H1 (cell line): Measurements from ENCODE around the gene ACAP1. TPM values are rescaled to one million over a fixed set of nuclear protein-coding genes. Genes with fewer than 3 reads are reported as not detected.

Experiments used
- ASH2L ChIP-seq: fragments of 200-600, 300-600 bp; sonication (generic); IDR thresholded peaks from one replicate; pipeline ENCODE4 v1.7.1; 2017; ENCODE audit warnings: low read length
- BACH1 ChIP-seq: IDR thresholded peaks from 2 replicates; pipeline ENCODE4 v1.6.1; 2012; ENCODE audit warnings: low read length, improper control_type of control experiment
- CTCF ChIP-seq, 3 experiments: IDR thresholded peaks; 1 replicate in 2 of 3; 2 replicates in 1 of 3; pipeline versions ENCODE4 v1.5.1 to v1.6.1; 2011; ENCODE audit warnings: low read length in 3 of 3, mild to moderate bottlenecking in 3 of 3, inconsistent platforms in 2 of 3, low read depth in 1 of 3, moderate library complexity in 1 of 3; ENCODE audit not compliant: insufficient read depth in 1 of 3; ENCODE audit errors: control extremely low read depth in 1 of 3
- EGR1 ChIP-seq: IDR thresholded peaks from 2 replicates; pipeline ENCODE4 v1.6.1; 2011; ENCODE audit warnings: low read depth, low read length, borderline replicate concordance
- GABPA ChIP-seq: IDR thresholded peaks from 2 replicates; pipeline ENCODE4 v1.6.1; 2011; ENCODE audit warnings: mild to moderate bottlenecking, low read length, moderate library complexity, borderline replicate concordance; ENCODE audit not compliant: insufficient read depth
- KDM4A ChIP-seq: IDR thresholded peaks from one replicate; pipeline ENCODE4 v1.7.1; 2012; ENCODE audit warnings: low read depth, mild to moderate bottlenecking, moderate library complexity, low read length, inconsistent platforms; ENCODE audit not compliant: severe bottlenecking
- PHF8 ChIP-seq: fragments of 200-600 bp; sonication (generic); conservative IDR thresholded peaks from 2 replicates; pipeline ENCODE4 v1.7.1; 2012; ENCODE audit warnings: low read depth, mild to moderate bottlenecking, inconsistent platforms, low read length, moderate library complexity
- POLR2A ChIP-seq, 2 experiments: IDR thresholded peaks; 1 replicate in 1 of 2; 2 replicates in 1 of 2; pipeline ENCODE4 v1.6.1; 2011; ENCODE audit warnings: low read depth in 2 of 2, low read length in 2 of 2, mild to moderate bottlenecking in 2 of 2; ENCODE audit errors: control extremely low read depth in 1 of 2
- RXRA ChIP-seq: IDR thresholded peaks from 2 replicates; pipeline ENCODE4 v1.6.1; 2011; ENCODE audit warnings: low read depth, mild to moderate bottlenecking, low read length, moderate library complexity; ENCODE audit not compliant: insufficient read depth
- SIN3A ChIP-seq, 2 experiments: IDR thresholded peaks in 1 of 2; conservative IDR thresholded peaks in 1 of 2; 2 replicates each; pipeline ENCODE4 v1.6.1; 2011 to 2012; ENCODE audit warnings: low read length in 2 of 2, improper control_type of control experiment in 1 of 2, low read depth in 1 of 2, mild to moderate bottlenecking in 1 of 2
- TAF1 ChIP-seq: IDR thresholded peaks from 2 replicates; pipeline ENCODE4 v1.6.1; 2011; ENCODE audit warnings: mild to moderate bottlenecking, low read depth, low read length
- TBP ChIP-seq: IDR thresholded peaks from 2 replicates; pipeline ENCODE4 v1.6.1; 2011; ENCODE audit warnings: low read depth, low read length, improper control_type of control experiment
- TCF12 ChIP-seq: IDR thresholded peaks from 2 replicates; pipeline ENCODE4 v1.6.1; 2011; ENCODE audit warnings: low read depth, mild to moderate bottlenecking, low read length
- polyA plus RNA-seq, 7 experiments: library from polyadenylated mRNA; depleted of rRNA in 3 of 7; stranded (reverse) in 5 of 7; unstranded in 2 of 7; fragments of >200 nt in 5 of 7; fragments of 200-250 nt in 2 of 7; gene quantifications; 1 replicate in 5 of 7; 2 replicates in 1 of 7; 4 replicates in 1 of 7; pipeline versions ENCODE4 v1.2.1 to v1.2.3, GENCODE V29; 2011 to 2013; ENCODE audit warnings: missing spikeins in 2 of 7, mixed read lengths in 2 of 7
- total RNA-seq: library from RNA; stranded (reverse); fragmentation: NEBNext Ultra II Directional; extraction: Animal tissue kit (Norgen Biotek cat#: 25700); gene quantifications from 2 replicates; pipeline ENCODE4 v1.2.1, GENCODE V29; 2021
- TF ChIP-seq, protein P1 (sequence below): IDR thresholded peaks from 2 replicates; pipeline ENCODE4 v1.6.1; 2011; ENCODE audit warnings: low read length, improper control_type of control experiment

The ACAP1 gene
- total and polyA plus RNA-seq, 2 of the 8 experiments (the other 6 are each of a cell fraction or from before 2014, with no cell fraction given): 11.9 to 45.1 TPM

- TF ChIP-seq GABPA (0 out of 2 replicates have a peak, but pooled peaks have one; percentile 44), ASH2L (peak; percentile 49), CTCF (IDR thresholded peaks at IDR 0.05; ENCODE audit: control extremely low read depth in 1 of 3, insufficient read depth in 1 of 3, low read depth in 1 of 3, low read length in 3 of 3) (peak in 2 of 3 experiments; percentile 70 to 73; a peak in 2 of 4 replicates), PHF8 (peak; percentile 69), TBP (peak; percentile 34; the same call in 1 of the 2 replicates), SIN3A (conservative IDR thresholded peaks at IDR 0.05 in 1 of 2, IDR thresholded peaks at IDR 0.05 in 1 of 2; ENCODE audit: low read depth in 1 of 2, low read length in 2 of 2) (0 out of 4 replicates have a peak, but pooled peaks of 1 of the 2 experiments have one; percentile 10), RXRA (no peak), BACH1 (0 out of 2 replicates have a peak, but pooled peaks have one; percentile 28), TAF1 (peak; percentile 50; the same call in 1 of the 2 replicates), TCF12 (0 out of 2 replicates have a peak, but pooled peaks have one; percentile 15), POLR2A (IDR thresholded peaks at IDR 0.05; ENCODE audit: control extremely low read depth in 1 of 2, low read depth in 2 of 2, low read length in 2 of 2) (peak in 1 of 2 experiments; percentile 82; a peak in 2 of 3 replicates), KDM4A (peak; percentile 45), EGR1 (peak; percentile 60; the same call in 1 of the 2 replicates)
- TF ChIP-seq, protein P1, sequence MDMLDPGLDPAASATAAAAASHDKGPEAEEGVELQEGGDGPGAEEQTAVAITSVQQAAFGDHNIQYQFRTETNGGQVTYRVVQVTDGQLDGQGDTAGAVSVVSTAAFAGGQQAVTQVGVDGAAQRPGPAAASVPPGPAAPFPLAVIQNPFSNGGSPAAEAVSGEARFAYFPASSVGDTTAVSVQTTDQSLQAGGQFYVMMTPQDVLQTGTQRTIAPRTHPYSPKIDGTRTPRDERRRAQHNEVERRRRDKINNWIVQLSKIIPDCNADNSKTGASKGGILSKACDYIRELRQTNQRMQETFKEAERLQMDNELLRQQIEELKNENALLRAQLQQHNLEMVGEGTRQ: no peak
- TF ChIP-seq, all 59 proteins: peak for 19
Observed at GRCh38 chr17:7351665-7352502, 15.6 kb downstream of the ACAP1 start, which contains the start of gene KCTD11 (continued).
